Suppressor macrophage treated with lipopolysaccharide for 1 hour (primary cell): ENCODE measurements around the gene ADAMTS13.
"Not testable (repeated sequence)": the region's sequence is repeated elsewhere in the genome, so short reads cannot be mapped to it uniquely, and the experiment has no call there.

Experiments
- DNase-seq, 3 donors: peaks; one replicate each; pipeline ENCODE4 v3.0.0-alpha.2; 2020 to 2022

The ADAMTS13 gene

DNA sequence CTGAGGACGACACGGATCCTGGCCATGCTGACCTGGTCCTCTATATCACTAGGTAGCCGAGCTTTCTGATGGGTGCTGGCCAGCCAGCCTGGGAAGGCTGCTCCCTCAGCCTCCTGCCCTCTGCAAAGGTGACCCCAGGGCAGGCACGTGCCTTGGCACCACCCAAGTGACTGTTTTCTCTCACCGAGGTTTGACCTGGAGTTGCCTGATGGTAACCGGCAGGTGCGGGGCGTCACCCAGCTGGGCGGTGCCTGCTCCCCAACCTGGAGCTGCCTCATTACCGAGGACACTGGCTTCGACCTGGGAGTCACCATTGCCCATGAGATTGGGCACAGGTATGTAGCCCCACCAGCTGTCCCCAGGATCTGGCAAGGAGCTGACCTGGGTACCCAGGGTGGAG is 3.8 kb downstream of the ADAMTS13 start:
- DNase-seq: no peak

DNA sequence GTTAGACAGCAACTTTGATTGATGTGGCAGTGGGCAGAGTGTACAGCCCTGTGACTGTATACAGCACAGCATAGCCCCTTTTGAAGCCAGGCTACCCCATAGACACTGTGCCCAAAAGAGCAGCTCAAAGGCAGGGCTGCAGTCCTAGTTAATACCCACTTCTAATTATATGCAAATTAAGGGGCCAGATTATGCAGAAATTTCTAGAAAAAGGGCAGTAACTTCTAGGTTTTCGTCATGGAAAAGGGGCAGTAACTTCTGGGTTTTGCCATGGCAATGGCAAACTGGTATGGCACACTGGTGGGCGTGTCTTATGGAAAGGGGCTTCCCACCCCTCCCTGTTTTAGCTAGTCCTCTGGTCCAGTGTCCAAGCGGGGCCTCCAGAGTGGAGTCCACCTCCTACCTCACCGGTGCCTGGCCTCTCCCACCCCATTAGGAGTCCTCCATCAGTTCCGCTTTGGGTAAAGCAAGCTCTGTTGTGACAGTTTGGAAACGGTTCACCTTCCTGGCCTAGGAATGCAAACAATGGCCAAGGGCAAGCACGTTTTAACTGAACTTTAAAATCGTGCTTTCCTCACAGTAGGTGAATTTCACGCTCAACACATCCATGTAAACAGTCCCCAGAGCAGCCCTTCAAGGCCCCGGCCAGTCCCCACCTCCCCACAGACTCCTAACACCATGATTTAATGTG is 5.6 kb downstream of the ADAMTS13 start:
- no peak for DNase-seq

DNA sequence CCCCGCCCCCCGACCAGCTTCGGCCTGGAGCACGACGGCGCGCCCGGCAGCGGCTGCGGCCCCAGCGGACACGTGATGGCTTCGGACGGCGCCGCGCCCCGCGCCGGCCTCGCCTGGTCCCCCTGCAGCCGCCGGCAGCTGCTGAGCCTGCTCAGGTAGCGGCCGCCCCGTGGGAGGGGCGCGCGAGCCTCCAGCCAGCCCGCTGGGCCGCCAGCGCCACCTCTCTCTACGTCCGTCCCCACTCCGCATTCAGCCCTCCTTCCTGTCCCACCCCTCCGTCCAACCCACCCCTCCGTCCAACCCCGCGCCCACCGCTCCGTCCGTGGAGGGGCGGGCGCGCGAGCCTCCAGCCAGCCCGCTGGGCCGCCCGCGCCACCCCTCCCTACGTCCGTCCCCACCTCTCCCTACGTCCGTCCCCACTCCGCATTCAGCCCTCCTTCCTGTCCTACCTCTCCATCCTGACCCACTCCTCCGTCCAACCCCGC is 6.5 kb downstream of the ADAMTS13 start:
- DNase-seq: peak in 1 of 3 donors; percentile 10

DNA sequence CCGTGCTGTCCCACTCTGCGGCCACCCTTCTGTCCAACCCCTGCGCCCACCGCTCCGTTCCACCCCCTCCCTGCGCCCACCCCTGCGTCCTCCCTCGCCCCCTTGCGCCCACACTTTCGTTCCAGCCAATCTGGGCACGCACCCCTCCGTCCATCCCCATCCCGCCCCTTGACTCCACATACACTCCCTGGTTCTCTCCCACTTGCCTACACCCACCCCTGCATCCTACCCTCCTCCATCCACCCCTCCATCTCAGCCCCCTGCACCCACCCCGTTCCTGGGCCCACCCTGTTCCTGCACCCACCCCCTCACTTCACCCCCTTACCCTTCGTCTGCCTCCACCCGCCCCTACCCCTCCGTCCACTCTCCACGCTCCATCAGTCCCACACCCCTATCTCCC is 7.0 kb downstream of the ADAMTS13 start:
- no peak for DNase-seq

DNA sequence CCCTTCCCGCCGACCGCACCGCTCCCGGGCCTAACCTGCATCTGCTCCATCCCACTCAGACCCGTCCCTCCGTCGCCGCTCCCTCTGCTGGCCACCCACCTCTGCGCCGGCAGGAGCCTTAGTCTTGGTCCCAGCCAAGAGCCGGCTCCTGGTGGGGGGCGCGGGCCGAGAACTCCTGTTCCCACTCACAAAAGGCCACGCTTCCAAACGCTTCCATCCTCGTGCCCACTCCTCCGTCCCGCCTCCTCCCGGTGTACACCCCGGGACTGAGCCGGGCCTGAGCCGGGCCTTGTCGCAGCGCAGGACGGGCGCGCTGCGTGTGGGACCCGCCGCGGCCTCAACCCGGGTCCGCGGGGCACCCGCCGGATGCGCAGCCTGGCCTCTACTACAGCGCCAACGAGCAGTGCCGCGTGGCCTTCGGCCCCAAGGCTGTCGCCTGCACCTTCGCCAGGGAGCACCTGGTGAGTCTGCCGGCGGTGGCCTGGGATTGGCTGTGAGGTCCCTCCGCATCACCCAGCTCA is 7.5 kb downstream of the ADAMTS13 start:
- DNase-seq: peak in 1 of 3 donors; percentile 19

DNA sequence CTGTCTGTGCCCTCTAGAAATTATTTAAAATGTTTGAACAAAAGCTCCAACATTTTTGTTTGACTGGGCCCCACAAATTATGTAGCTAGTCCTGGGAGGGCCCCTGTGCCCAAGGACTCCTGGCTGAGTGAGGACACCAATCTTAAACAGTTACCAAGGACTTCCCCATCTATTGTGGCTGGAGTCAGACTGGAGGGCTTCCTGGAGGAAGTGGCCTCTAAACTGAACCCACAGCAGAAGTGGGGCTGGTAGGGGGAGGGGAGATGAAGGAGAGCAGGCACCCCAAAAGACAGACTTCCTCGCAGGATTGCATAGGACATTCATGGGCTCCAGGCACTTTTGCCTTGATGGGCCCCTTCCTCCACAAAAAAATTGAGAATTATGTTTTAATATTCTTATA is 8.1 kb downstream of the ADAMTS13 start:
- no peak for DNase-seq

DNA sequence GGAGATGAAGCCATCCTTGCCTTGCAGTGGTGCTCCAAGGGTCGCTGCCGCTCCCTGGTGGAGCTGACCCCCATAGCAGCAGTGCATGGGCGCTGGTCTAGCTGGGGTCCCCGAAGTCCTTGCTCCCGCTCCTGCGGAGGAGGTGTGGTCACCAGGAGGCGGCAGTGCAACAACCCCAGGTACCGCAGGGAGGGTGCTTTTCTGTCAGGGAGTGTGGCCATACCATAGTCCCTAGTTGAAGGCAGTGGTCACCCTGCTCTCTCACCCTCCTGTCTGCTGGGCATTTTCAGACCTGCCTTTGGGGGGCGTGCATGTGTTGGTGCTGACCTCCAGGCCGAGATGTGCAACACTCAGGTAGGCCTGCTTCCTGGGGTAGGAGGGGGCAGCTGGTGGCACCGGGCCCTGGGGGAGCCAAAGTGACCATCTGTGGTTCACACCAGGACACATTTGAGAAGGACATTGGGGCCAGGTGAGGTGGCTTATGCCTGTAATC is 11.2 kb downstream of the ADAMTS13 start:
- no peak for DNase-seq

DNA sequence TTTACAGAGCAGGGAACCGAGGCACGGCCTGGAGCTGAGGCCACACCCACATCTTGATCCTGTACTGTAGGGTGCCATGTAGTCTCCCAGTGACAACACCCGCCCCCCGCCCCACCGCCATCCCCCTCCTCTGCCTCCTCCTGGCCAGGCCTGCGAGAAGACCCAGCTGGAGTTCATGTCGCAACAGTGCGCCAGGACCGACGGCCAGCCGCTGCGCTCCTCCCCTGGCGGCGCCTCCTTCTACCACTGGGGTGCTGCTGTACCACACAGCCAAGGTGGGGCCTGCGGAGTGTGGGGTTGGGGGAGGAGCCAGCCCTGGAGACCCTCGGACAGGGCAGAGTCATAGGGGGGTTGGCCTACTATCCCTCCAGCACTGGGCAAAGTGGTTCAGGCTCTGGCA is 14.5 kb downstream of the ADAMTS13 start:
- no peak for DNase-seq

DNA sequence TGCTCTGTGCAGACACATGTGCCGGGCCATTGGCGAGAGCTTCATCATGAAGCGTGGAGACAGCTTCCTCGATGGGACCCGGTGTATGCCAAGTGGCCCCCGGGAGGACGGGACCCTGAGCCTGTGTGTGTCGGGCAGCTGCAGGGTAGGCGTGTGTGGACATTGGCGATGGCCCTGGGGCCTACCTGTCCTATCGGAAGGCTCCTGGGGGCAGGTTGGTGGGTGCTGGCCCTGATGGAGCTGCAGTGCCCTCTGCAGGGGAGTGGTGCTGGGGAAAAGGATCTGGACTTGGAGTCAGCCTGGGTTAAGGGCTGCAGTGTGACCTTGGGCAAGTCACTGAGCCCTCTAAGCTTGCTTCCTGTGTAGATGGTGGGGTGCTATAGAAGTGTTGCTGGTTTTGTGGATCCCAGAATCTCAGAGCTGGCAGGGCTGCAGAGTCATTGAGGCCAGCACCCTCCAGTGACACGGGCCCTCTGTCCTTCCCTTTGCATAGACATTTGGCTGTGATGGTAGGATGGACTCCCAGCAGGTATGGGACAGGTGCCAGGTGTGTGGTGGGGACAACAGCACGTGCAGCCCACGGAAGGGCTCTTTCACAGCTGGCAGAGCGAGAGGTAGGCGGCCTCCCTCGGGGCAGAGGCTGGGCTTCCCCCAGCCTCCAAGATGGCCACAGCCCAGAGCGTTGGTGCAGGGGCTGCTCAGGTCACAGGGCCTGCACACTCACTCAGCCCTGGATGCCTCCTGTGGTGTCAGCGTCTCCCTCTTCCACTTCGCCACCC is 15.8 kb downstream of the ADAMTS13 start:
- DNase-seq: peak in 1 of 3 donors; percentile 24

DNA sequence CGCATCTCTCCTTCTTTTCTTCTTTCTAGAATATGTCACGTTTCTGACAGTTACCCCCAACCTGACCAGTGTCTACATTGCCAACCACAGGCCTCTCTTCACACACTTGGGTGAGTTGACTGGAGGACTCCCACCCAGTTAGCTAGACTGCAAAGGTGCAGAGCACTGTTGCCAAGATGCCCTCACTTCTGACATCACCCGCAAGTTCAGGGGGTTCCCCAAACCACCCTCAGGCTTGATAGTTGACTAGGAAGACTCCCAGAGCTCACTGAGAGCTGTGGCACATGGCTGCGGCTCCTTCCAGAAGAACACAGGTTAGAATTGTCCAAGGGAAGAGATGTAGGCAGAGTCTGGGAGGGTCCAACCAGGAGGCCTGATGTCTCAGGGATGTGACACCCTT is 17.2 kb downstream of the ADAMTS13 start:
- no peak for DNase-seq

DNA sequence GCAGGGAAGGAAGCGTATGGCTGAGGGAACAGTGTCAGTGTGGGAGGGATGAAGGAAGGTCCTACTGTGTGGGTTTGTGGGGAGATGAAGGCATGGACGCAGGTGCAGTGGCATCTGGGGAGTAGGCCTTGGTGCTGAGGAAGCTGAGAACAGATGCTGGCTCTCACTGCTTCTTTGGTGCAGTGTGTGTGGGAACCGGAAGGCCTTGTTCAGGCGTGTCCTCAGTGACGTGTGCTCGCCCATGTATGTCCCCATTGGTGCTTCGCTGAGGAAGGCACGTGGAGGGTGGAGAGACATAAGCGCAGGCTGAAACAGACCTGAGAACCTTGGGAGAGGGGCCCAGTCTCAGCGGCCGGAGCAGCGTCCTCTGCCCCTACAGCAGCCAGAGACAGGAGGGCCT is 18.7 kb downstream of the ADAMTS13 start:
- no peak for DNase-seq

DNA sequence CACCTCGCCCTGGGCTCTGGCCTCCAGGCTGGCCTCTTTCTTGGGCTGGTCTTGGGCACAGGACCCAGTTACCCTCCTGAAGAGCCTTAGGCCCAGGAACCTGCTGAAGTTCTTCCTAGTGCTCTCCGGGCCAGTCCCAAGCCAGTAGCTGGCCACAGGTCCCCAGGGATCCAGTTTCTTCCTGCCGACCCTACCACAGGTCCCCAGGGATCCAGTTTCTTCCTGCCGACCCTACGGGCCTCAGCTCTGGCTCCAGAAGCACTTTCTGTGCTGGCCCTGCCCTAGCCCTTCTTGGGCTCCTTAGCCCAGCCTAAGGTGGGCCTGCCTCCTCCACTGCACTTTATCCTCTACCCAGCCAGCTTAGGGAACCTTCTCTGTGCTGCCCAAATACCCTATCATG is 19.4 kb downstream of the ADAMTS13 start:
- no peak for DNase-seq

DNA sequence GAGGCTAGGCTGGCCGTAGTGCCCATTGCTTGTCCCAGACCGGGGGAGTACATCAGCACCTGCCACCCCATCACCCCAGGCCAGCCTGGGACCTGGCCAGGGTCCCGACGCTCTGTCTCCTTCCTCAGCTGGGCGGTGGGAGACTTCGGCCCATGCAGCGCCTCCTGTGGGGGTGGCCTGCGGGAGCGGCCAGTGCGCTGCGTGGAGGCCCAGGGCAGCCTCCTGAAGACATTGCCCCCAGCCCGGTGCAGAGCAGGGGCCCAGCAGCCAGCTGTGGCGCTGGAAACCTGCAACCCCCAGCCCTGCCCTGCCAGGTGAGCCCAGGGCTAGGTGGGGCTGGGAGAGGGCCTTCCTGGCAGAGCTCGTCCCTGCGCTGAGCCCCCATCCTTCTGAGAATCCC is 21.1 kb downstream of the ADAMTS13 start:
- DNase-seq: no peak

DNA sequence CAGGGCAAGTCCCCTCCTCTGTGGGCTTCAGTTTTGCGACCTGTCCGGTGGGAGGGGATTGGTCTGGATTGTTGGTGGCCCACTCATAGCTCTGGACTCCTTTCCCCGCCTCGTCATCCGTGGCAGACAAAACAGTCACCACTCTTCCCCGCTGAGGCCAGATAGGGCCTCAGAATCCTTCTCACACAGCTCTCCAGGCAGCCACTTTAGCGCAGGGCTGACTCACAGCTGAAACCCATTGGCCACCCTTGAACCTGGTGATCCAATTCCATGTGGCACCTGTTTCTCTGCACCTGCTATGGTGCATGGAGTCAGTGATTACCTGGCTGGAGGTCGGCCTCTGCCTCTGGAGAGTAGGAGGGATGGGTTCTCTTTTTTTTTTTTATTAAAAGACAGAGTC is 21.8 kb downstream of the ADAMTS13 start:
- no peak for DNase-seq

DNA sequence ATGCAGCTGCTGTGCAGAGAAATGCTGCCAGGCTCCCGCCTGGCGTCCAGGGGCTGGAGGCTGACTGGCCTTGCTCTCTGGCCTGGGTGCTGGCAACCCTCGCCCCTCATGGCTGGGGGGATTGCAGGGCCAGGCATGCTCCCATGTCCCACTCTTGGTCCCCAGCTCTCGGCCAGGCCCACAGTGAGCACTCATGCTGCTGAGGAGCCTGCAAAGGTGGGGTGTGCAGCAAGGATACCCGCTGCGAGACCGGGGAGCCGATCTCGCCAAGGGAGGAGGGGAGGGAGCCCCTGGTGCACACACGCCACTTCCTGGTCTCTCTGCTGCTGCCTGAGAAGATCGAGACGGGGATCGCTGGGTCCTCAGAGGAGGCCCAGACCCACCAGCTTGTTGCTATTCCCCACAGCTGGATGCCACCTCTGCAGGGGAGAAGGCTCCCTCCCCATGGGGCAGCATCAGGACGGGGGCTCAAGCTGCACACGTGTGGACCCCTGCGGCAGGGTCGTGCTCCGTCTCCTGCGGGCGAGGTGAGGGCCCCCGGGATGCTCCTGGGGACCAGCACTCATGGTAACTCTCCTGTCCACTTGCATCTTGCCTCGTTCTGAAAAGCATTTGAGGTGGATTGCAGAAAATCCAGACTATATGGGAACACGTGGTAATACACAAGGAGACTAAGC is 23.3 kb downstream of the ADAMTS13 start:
- DNase-seq: no peak

DNA sequence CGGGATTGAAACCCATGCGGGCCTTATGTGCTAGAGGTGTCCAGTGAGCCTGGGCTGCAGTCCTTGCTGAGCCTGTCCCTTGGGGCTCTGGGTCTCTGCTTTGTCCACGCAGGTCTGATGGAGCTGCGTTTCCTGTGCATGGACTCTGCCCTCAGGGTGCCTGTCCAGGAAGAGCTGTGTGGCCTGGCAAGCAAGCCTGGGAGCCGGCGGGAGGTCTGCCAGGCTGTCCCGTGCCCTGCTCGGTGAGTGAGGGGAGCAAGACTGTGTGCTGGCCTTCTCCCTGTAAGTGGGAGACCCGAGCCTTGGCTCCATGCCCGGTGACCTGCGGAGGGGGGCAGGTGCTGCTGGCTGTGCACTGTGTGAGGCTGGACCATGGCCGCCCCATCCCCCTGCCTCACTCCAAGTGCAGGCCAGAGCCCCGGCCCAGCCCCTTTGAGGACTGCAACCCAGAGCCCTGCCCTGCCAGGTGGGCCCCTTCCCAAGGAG is 26.4 kb downstream of the ADAMTS13 start:
- no peak for DNase-seq

DNA sequence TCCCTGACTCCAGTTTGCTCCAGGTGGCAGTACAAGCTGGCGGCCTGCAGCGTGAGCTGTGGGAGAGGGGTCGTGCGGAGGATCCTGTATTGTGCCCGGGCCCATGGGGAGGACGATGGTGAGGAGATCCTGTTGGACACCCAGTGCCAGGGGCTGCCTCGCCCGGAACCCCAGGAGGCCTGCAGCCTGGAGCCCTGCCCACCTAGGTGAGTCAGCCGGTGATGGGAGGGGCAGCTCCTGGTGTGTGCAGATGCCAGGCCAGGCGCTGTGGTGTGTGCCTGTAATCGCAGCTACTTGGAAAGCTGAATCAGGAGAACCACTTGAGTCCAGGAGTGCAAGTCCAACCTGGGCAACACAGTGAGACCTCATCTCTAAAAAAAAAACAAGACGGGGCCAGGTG is 27.6 kb downstream of the ADAMTS13 start:
- no peak for DNase-seq

DNA sequence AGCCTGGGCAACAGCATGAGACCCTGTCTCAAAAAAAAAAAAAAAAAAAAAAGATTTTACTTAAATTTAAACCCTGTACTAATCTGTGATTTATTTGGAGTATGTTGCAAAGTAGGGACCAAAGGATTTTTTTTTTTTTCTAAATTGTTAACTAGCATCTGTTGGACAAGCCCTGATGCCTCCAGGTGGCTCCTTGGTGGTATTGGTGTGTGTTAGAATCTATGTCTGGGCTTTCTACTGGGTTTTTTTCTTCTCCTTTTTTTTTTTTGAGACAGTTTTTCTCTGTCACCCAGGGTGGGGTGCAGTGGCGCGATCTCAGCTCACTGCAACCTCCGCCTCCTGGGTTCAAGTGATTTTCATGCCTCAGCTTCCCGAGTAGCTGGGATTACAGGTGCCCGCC is 29.7 kb downstream of the ADAMTS13 start:
- DNase-seq: not testable (repeated sequence)

DNA sequence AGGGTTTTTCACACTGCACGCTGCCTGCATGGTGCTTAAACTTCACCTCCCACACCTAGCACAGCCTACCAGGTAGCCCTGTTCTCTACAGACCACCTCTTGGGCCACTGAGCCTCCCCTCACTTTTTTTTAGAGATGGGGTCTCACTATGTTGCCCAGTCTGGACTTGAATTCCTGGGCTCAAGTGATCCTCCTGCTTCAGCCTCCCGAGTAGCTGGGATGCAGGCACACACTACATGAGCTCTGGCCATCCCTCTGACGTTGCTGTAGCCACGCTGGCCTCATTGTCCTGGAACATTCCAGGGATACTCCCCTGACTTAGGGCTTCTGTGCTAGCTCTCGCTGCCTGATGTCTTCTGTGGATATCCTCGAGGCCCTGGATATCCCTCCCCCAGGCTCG is 30.4 kb downstream of the ADAMTS13 start:
- no peak for DNase-seq

DNA sequence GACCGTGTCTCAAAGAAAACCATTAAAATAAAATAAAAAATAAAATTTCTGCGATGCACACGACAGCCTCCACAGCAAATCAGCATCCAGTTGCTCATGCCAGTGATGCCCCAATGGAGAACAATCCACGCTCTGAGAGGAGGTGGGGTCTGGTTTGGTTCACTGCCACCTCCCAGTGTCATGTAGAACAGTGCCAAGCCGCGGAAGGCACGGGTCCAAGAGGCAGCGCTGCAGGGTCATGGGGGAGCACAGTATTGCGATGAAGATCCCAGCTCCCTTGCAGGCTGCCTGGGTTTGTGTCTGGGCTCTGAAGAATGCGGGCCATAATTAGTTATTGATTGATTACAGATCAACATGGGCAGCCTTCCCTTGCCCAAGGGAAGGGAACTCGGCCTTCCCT is 31.5 kb downstream of the ADAMTS13 start:
- DNase-seq: no peak

DNA sequence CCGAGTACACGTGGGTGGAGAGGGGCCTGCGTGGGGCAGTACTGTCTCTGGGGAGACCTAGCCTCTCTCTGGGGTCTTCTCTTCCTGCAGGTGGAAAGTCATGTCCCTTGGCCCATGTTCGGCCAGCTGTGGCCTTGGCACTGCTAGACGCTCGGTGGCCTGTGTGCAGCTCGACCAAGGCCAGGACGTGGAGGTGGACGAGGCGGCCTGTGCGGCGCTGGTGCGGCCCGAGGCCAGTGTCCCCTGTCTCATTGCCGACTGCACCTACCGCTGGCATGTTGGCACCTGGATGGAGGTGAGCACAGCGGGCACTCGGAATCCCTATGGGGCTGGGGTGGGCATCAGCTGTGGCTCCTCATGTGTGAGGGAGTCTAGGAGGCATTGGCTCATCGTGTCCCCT is 32.2 kb downstream of the ADAMTS13 start:
- no peak for DNase-seq

DNA sequence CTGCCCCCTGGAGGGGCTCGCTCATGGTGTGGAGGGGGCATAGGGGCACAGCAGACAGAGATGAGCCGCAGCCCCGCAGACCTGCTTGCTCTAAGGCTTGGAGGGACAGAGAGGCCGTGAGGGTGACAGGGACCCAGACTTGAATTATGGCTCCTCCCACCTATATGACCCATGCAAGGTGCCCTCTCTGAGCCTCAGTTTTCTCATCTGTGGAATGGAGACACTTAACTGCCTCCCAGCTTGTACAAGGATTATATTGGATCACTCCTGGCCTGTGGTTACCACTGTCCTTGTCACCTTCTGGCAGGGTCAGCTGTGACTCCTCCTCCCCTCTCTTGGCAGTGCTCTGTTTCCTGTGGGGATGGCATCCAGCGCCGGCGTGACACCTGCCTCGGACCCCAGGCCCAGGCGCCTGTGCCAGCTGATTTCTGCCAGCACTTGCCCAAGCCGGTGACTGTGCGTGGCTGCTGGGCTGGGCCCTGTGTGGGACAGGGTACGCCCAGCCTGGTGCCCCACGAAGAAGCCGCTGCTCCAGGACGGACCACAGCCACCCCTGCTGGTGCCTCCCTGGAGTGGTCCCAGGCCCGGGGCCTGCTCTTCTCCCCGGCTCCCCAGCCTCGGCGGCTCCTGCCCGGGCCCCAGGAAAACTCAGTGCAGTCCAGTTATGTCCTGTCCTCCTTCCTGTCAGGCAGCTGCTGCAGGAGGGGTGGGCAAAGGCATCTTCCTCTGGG is 32.9 kb downstream of the ADAMTS13 start:
- no peak for DNase-seq

DNA sequence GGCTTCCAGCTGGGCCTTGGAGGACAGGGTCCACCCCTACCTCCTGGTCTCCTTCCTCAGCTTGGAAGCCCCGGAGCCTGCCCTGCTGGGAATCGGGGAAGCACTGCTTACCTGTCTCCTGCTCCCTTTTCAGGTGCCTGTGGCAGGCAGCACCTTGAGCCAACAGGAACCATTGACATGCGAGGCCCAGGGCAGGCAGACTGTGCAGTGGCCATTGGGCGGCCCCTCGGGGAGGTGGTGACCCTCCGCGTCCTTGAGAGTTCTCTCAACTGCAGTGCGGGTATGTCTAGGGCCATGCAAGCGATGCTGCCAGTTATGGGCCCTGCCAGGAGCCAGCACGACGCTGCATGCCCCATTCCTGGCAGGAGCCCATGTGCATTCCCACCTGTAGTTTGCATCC is 33.8 kb downstream of the ADAMTS13 start:
- DNase-seq: no peak
